Measurements from ENCODE around the gene DPP6. TPM values are rescaled to one million over a fixed set of nuclear protein-coding genes. Genes with fewer than 3 reads are reported as not detected.
"Not testable (repeated sequence)": the region's sequence is repeated elsewhere in the genome, so short reads cannot be mapped to it uniquely, and the experiment has no call there.

Gene DPP6
- total RNA-seq, 1 donor from 2014 or later = not detected

DNA sequence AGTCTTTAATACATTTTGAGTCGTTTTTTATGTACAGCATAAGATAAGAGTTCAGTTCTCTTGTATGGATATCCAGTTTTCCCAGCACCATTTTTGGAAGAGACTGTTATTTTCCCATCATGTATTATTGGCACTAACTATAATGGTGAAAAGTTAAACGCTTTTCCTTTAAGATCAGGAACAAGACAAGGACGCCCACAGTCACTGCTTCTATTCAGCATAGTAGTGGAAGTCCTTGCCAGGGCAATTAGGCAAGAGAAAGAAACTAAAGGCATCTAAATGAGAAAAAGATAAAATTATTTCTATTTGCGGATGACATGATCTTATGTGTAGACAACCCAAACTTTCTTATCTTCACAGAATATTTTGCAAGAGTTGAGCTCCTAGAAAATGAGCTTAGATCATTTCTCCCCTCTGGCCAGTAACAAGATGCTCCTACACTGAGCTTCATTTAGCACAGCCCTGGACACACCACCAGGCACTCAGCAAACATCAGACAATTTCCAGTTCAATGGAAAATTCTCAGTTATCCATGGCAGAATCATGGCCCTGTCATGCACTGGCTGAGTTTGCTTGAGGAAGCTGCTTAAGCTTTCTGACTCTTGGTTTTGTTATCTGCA, 61.6 kb downstream of the DPP6 start:
- H3K27ac Mint-ChIP-seq; DNase-seq; H3K4me1 Mint-ChIP-seq; H3K27me3 Mint-ChIP-seq; H3K9me3 Mint-ChIP-seq; intact Hi-C loops (cut with micrococcal nuclease); H3K4me3 Mint-ChIP-seq; H3K36me3 Mint-ChIP-seq (ENCODE audit: low read depth): not testable (repeated sequence)

DNA sequence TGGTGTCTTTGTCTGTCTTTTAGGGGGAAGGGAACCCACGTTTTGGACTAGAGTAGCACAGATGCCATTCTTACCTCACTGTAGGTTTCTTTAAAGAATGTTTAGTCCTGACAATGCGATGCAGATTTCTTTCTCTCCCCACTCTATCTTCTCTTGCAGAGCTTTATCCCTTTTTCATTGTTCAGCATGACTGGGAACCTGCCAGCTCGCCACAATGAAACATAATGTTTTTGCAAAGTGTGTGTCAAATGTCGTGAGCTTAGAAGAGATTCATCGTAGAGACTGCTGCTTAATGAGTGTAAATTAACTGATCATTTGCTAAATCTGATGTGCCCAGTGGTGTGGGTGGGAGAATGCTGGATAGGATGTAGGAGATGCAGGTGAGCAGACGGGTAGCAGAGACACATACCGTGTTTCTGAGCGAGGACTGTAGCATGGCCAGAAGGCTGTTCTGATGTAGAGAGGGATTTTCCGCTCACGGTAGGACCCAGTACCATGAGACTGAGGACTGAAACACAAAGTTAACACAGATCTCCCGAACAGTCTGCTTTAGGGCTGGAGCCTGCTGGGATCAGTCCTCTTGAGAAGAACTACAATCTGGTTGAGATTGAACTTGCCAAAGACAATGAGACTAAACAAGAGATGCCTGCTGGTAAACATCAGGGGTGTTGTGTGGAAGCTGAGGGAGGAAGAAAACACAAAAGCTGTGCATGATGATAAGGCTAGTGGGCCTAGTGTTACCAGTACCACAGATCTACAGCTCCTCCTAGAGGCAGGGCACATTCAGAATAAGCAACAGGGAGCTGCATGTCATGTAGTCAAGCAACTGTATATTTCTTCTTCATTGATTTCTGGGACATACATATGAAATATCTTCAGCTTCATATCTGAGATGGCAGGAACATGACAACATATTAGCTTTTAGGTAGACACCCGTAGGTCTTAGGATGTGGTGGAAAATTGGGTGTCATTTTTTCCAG, 65.5 kb downstream of the DPP6 start:
- H3K27ac Mint-ChIP-seq; intact Hi-C loops (cut with micrococcal nuclease); H3K27me3 Mint-ChIP-seq; H3K4me3 Mint-ChIP-seq; H3K9me3 Mint-ChIP-seq; DNase-seq; H3K4me1 Mint-ChIP-seq; H3K36me3 Mint-ChIP-seq (ENCODE audit: low read depth): not testable (repeated sequence)

GRCh38 chr7:154120825-154121224, 68.6 kb downstream of the DPP6 start:
- H3K9me3 Mint-ChIP-seq; H3K27me3 Mint-ChIP-seq; H3K4me3 Mint-ChIP-seq; H3K36me3 Mint-ChIP-seq (ENCODE audit: low read depth); H3K27ac Mint-ChIP-seq; H3K4me1 Mint-ChIP-seq; intact Hi-C loops (cut with micrococcal nuclease); DNase-seq: not testable (repeated sequence)

- DNase-seq; H3K27ac Mint-ChIP-seq; H3K4me1 Mint-ChIP-seq; H3K4me3 Mint-ChIP-seq; intact Hi-C loops (cut with micrococcal nuclease); H3K27me3 Mint-ChIP-seq; H3K36me3 Mint-ChIP-seq (ENCODE audit: low read depth); H3K9me3 Mint-ChIP-seq: not testable (repeated sequence)
These were observed 70.5 kb downstream of the DPP6 start for GRCh38 chr7:154122720-154123119.

DNA sequence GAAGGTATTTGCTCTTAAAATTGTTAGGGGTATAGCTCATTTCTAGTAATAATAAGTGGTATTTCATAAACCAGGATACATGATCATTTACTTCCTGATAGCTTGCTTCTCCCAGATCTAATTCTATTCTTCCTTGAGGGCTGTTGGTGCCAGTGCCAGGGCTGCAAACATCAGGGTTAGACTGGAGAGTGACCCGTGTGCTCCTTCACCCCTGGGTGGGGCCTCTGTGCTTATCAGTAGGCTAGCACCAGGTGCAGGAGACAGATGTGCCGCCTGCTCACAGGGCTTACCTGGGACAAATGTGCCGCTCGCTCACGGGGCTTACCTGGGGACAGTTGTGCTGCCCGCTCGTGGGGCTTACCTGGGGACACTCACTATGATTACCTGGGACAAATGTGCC, 71.2 kb downstream of the DPP6 start:
- H3K9me3 Mint-ChIP-seq; H3K27ac Mint-ChIP-seq; H3K36me3 Mint-ChIP-seq (ENCODE audit: low read depth); DNase-seq; H3K27me3 Mint-ChIP-seq; H3K4me3 Mint-ChIP-seq; intact Hi-C loops (cut with micrococcal nuclease); H3K4me1 Mint-ChIP-seq: not testable (repeated sequence)

DNA sequence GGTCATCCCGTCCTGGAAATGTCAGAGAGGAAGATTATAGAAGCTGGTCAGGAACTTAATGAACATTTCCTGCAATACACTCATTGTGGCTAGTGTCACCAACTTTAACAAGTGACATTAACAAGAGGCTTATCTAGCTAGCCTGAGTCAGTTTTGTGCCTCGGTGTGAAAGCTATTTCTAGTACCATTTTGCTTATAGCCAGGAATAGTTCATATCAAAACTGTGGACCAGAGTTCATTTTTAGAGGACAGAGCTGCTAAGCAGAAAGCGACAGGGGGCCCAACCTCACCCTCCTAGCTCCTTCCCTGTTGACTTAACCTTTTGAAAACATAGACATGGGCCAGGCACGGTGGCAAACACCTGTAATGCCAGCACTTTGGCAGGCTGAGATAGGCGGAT, 76.9 kb downstream of the DPP6 start:
- H3K27ac Mint-ChIP-seq; DNase-seq; H3K9me3 Mint-ChIP-seq; H3K4me1 Mint-ChIP-seq; H3K36me3 Mint-ChIP-seq (ENCODE audit: low read depth); H3K27me3 Mint-ChIP-seq; H3K4me3 Mint-ChIP-seq; intact Hi-C loops (cut with micrococcal nuclease): not testable (repeated sequence)

DNA sequence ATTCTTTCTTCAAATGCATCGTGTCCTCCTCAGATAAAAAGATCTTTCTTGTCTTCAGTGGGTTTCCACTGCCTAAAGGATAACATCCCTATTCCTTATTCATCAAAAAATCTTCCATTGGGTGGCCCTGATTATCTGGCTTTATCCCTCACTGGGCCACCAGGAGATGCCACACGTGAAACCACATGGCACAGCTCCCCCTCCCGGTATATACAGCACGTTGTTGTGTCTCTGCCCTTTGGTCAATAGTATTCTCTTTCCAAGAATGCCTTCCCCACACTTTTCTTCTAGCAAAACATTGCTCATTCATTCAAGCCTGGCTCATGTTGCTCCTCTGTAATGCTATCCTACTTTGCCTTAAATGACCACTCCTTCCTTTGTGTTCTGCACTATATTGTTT, 80.4 kb downstream of the DPP6 start:
- H3K27ac Mint-ChIP-seq; H3K9me3 Mint-ChIP-seq; H3K4me3 Mint-ChIP-seq; H3K36me3 Mint-ChIP-seq (ENCODE audit: low read depth); intact Hi-C loops (cut with micrococcal nuclease); H3K27me3 Mint-ChIP-seq; H3K4me1 Mint-ChIP-seq; DNase-seq: not testable (repeated sequence)

DNA sequence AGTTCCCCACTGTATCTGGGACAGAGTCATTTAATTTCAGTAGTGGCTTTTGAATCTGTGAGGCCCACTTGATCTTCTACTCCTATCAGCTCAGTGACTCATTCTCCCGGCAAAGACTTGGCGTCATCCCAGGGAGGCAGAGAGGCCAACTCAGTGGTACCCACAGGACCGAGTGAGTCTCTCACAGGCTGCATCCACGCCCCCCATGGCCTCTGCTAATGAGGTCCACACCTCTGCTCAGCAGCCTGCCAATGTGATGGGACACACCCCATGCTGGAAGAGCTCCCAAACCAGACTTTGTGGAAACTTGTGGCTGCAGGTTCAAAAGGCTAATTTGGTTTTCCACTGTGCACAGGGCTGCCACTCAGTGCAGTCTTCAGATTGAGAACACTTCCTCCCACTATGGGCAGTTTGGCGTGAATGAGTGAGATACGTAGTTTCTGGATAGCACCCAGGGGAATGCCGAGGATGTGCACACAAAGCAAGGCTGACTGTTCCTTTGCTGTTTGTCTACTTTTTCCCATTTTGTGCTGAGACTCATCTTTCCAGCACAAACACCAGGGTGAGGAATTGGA, 81.6 kb downstream of the DPP6 start:
- DNase-seq; H3K27me3 Mint-ChIP-seq; intact Hi-C loops (cut with micrococcal nuclease); H3K27ac Mint-ChIP-seq; H3K9me3 Mint-ChIP-seq; H3K36me3 Mint-ChIP-seq (ENCODE audit: low read depth); H3K4me3 Mint-ChIP-seq; H3K4me1 Mint-ChIP-seq: not testable (repeated sequence)

GRCh38 chr7:154134698-154135097, 82.5 kb downstream of the DPP6 start:
- H3K27me3 Mint-ChIP-seq; H3K9me3 Mint-ChIP-seq; DNase-seq; intact Hi-C loops (cut with micrococcal nuclease); H3K27ac Mint-ChIP-seq; H3K36me3 Mint-ChIP-seq (ENCODE audit: low read depth); H3K4me1 Mint-ChIP-seq; H3K4me3 Mint-ChIP-seq: not testable (repeated sequence)

GRCh38 chr7:154135646-154136045, 83.4 kb downstream of the DPP6 start:
- intact Hi-C loops (cut with micrococcal nuclease); H3K9me3 Mint-ChIP-seq; H3K27ac Mint-ChIP-seq: not testable (repeated sequence)

DNA sequence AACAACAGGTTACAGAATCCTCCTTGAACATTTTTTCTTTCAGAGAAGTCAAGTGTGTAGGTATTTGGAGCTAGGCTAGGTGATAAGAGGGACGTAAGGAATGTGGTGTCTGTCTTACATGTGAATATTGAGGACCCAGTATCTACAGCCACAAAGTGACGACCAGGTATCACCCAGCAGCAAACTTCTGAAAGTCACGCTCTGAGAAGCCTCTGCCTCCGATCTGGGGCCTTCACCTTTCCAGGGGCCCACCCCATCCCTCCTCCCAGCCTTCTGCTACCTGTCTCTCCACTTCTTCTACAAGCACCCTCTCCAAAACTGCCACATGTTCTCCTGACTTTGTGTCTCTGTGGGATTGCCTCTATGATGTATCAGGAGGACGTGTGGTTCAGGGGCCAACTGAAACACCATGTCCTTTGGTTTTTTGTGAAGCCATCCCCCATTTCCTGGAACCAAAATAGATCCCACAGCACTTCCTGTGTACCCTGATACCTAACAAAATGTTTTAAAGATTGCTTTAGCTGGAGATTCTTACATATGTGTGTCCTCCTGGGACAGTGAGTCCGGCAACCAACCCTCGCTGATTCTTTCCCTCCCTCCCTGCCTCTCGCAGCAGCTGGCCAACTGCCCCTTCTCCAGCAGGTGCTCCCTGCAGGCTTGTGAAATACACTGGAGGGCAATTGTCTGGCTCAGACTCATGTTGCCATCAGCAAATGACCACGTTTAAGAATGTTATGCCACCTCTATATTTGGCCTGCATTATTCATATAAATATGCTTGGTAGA, 93.9 kb downstream of the DPP6 start:
- H3K9me3 Mint-ChIP-seq; DNase-seq; H3K36me3 Mint-ChIP-seq (ENCODE audit: low read depth); intact Hi-C loops (cut with micrococcal nuclease); H3K4me3 Mint-ChIP-seq; H3K4me1 Mint-ChIP-seq; H3K27me3 Mint-ChIP-seq; H3K27ac Mint-ChIP-seq: not testable (repeated sequence)

More at GRCh38 chr7:154135646-154136045, 83.4 kb downstream of the DPP6 start:
- not testable (repeated sequence) for H3K4me1 Mint-ChIP-seq; DNase-seq; H3K4me3 Mint-ChIP-seq; H3K36me3 Mint-ChIP-seq (ENCODE audit: low read depth); H3K27me3 Mint-ChIP-seq

GRCh38 chr7:154146707-154147038, 94.5 kb downstream of the DPP6 start:
- H3K27ac Mint-ChIP-seq; H3K4me3 Mint-ChIP-seq; H3K36me3 Mint-ChIP-seq (ENCODE audit: low read depth); H3K4me1 Mint-ChIP-seq; DNase-seq; intact Hi-C loops (cut with micrococcal nuclease); H3K9me3 Mint-ChIP-seq; H3K27me3 Mint-ChIP-seq: not testable (repeated sequence)

DNA sequence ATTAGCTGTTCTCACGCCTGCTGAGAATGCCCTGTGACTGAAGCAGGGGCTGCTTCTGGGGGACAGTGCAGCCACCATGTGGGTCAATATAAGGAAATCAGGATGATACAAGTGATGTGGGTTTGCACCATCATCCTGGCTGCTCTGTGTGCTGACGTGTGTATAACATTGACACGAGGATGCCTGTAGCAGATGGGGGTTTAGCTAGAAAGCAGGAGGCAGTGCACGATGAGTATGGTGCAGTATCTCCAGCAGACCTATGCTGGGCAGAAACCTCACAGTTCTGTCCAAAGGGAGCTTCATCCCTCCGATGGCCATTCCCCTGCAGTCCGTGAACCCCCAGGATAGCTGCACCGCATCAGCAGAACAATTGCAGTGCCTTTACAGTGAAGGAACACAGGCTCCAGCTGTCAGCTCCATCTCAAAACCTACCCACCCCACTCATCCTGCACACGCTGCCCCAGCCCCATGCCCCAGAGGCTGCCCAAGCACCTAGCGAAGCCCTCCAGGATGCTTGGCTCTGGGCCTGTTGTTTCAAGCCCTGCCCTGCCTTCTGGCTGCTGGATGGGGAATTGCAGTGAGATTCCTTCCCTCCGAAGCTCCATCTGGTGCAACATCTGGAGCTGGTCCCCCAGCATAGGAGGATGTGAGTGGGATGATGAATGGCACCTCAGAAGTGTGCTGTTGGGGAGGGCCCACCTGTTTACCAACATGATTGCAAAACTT, 96.8 kb downstream of the DPP6 start:
- H3K36me3 Mint-ChIP-seq (ENCODE audit: low read depth); H3K27ac Mint-ChIP-seq; H3K9me3 Mint-ChIP-seq; DNase-seq; H3K27me3 Mint-ChIP-seq; H3K4me3 Mint-ChIP-seq; intact Hi-C loops (cut with micrococcal nuclease); H3K4me1 Mint-ChIP-seq: not testable (repeated sequence)

All from activated CD4-positive, alpha-beta T cell treated with anti-CD3 and anti-CD28 coated beads, Interleukin-2, amount 10 ng/mL, durations not matched to agents 24 days and 14 days (primary cell).